NCI-H146 treated with DMSO at 0.1 percent for 48 hours (cell line): ENCODE data around the gene PLXDC1.
"Not testable (repeated sequence)": the region's sequence is repeated elsewhere in the genome, so short reads cannot be mapped to it uniquely, and the experiment has no call there.

ENCODE experiments used
- DNase-seq: peaks from one replicate; lab custom pipeline; 2025; ENCODE audit not compliant: unreplicated experiment; lab: John Stamatoyannopoulos, UW

PLXDC1 gene

GRCh38 chr17:39064819-39065218 is 86.6 kb downstream of the PLXDC1 start:
- DNase-seq: no peak

GRCh38 chr17:39064374-39064773 is 87.1 kb downstream of the PLXDC1 start:
- DNase-seq: no peak

- DNase-seq: no peak
Observed at GRCh38 chr17:39063681-39064069, 87.8 kb downstream of the PLXDC1 start.

GRCh38 chr17:39062846-39063680 is 88.4 kb downstream of the PLXDC1 start:
- DNase-seq: no peak

- DNase-seq: no peak
Observed at GRCh38 chr17:39058524-39058923, 92.9 kb downstream of the PLXDC1 start.

- DNase-seq: no peak
Observed at GRCh38 chr17:39057701-39058206, 93.7 kb downstream of the PLXDC1 start.

GRCh38 chr17:39054111-39054645 is 97.3 kb downstream of the PLXDC1 start:
- no peak for DNase-seq

- not testable (repeated sequence) for DNase-seq
Observed at GRCh38 chr17:39052423-39052822, 99.0 kb downstream of the PLXDC1 start.

GRCh38 chr17:39051001-39051585 is 100.3 kb downstream of the PLXDC1 start:
- no peak for DNase-seq

GRCh38 chr17:39045948-39046679 is 105.3 kb downstream of the PLXDC1 start:
- DNase-seq: no peak

- no peak for DNase-seq
Observed at GRCh38 chr17:39036009-39036408, 115.4 kb downstream of the PLXDC1 start.

- DNase-seq: not testable (repeated sequence)
Observed at GRCh38 chr17:39035578-39035977, 115.9 kb downstream of the PLXDC1 start.

GRCh38 chr17:39028690-39029089 is 122.7 kb downstream of the PLXDC1 start:
- no peak for DNase-seq

- no peak for DNase-seq
Observed at GRCh38 chr17:39027455-39028035, 123.9 kb downstream of the PLXDC1 start.

- no peak for DNase-seq
Observed at GRCh38 chr17:39026980-39027451, 124.4 kb downstream of the PLXDC1 start.

- not testable (repeated sequence) for DNase-seq
Observed at GRCh38 chr17:39026346-39026745, 125.1 kb downstream of the PLXDC1 start.

- DNase-seq: no peak
Observed at GRCh38 chr17:39022924-39023323, 128.5 kb downstream of the PLXDC1 start.

- not testable (repeated sequence) for DNase-seq
Observed at GRCh38 chr17:39020037-39020436, 131.4 kb downstream of the PLXDC1 start.

GRCh38 chr17:39018267-39019134 is 132.9 kb downstream of the PLXDC1 start:
- DNase-seq: no peak
